OCI-M2 (cell line): Measurements from ENCODE around the gene USF3.

ENCODE experiments used
- DNase-seq: peaks from one replicate; lab custom pipeline; 2025; ENCODE audit not compliant: unreplicated experiment; lab: John Stamatoyannopoulos, UW

Gene USF3, protein sequence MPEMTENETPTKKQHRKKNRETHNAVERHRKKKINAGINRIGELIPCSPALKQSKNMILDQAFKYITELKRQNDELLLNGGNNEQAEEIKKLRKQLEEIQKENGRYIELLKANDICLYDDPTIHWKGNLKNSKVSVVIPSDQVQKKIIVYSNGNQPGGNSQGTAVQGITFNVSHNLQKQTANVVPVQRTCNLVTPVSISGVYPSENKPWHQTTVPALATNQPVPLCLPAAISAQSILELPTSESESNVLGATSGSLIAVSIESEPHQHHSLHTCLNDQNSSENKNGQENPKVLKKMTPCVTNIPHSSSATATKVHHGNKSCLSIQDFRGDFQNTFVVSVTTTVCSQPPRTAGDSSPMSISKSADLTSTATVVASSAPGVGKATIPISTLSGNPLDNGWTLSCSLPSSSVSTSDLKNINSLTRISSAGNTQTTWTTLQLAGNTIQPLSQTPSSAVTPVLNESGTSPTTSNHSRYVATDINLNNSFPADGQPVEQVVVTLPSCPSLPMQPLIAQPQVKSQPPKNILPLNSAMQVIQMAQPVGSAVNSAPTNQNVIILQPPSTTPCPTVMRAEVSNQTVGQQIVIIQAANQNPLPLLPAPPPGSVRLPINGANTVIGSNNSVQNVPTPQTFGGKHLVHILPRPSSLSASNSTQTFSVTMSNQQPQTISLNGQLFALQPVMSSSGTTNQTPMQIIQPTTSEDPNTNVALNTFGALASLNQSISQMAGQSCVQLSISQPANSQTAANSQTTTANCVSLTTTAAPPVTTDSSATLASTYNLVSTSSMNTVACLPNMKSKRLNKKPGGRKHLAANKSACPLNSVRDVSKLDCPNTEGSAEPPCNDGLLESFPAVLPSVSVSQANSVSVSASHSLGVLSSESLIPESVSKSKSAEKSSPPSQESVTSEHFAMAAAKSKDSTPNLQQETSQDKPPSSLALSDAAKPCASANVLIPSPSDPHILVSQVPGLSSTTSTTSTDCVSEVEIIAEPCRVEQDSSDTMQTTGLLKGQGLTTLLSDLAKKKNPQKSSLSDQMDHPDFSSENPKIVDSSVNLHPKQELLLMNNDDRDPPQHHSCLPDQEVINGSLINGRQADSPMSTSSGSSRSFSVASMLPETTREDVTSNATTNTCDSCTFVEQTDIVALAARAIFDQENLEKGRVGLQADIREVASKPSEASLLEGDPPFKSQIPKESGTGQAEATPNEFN (N-terminal part only)

GRCh38 chr3:113695786-113696645 lies at the start of gene USF3:
Gene USF3, minus strand, starts transcription at chr3:113696642. Its CDS starts 21,764 bp downstream, at chr3:113674878.
- no peak for DNase-seq

- DNase-seq, result peak; percentile 26
Measured at GRCh38 chr3:113745756-113746547, 49.5 kb upstream of the USF3 start, which contains the start of gene NAA50. Gene NAA50, minus strand, starts transcription at chr3:113746249. Its CDS starts 300 bp downstream, at chr3:113745949.

GRCh38 chr3:113744941-113745755 lies 48.7 kb upstream of the USF3 start:
- DNase-seq, result peak; percentile 24

DNA sequence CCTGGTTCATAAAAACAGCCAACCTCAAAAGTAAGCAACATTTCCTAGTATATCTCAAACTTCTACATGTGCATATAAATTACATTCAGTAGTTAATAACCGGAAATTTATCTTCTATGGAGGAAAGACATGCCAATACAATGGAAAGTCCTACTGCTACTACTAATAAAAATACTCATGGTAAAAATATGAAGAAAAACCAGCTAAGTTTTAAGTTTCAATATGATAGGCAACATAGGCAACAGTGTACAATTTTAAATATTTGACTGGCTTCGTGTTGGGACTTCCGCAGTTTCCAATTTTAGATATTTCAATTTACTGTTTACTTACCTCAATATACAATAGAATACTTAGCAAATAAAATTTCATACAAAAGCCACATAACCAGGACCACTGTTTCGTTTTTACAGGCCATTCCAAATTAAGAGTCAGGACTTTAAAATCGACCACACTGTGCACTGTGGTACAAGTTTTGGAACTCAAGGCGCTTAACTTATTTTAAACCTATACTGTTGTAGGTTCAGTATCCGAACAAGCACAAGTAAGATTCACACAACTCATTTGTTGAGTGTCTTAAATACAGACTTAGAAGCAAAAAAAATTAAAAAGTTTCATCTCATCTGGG lies 46.7 kb upstream of the USF3 start:
- DNase-seq, result no peak

- DNase-seq, result no peak
Measured at GRCh38 chr3:113741620-113742019, 45.2 kb upstream of the USF3 start.

GRCh38 chr3:113741086-113741485 lies 44.6 kb upstream of the USF3 start:
- DNase-seq, result no peak

GRCh38 chr3:113736548-113737089 lies 40.2 kb upstream of the USF3 start:
- DNase-seq, result no peak

- DNase-seq, result no peak
Measured at GRCh38 chr3:113731694-113732093, 35.3 kb upstream of the USF3 start.

GRCh38 chr3:113730550-113730949 lies 34.1 kb upstream of the USF3 start:
- DNase-seq, result no peak

DNA sequence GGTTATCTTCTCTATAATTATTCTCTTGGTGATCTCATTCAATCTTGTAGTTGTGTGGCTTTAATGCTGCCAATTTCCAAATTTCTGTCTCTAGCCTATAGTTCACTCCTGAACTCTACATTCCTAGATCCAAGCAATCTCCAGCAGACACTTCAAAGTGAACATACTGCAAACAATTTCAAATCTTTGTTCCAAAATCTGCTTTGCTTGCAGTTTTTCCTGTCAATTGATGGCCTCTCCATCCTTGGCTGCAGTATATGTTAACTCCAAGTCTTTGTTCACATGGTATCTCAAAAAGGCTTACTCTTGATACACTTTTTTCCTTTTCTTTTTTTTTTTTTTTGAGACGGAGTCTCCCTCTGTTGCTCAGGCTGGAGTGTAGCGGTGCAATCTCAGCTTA lies 32.2 kb upstream of the USF3 start:
- no peak for DNase-seq

DNA sequence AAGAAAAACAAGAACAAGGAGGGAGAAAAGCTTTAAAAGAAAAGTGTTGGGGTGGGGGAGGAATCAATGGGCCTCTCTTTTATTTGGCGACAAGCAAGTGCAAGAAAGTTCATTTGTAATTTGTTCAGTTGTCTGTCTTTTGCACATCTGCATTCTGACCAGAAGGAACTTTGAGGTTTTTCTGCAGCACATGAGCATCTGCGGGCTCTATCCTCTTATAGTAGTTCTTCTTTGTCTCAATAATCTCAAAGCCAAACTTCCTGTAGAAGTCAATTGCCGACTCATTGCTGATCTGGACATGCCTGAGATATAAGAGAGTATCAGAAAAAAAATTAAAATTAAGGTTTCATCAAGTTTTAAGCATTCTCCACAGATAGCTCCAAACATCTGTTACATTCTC lies 25.2 kb upstream of the USF3 start:
- DNase-seq, result no peak

GRCh38 chr3:113719758-113720157 lies 23.3 kb upstream of the USF3 start:
- DNase-seq, result no peak

GRCh38 chr3:113719294-113719693 lies 22.9 kb upstream of the USF3 start:
- no peak for DNase-seq

DNA sequence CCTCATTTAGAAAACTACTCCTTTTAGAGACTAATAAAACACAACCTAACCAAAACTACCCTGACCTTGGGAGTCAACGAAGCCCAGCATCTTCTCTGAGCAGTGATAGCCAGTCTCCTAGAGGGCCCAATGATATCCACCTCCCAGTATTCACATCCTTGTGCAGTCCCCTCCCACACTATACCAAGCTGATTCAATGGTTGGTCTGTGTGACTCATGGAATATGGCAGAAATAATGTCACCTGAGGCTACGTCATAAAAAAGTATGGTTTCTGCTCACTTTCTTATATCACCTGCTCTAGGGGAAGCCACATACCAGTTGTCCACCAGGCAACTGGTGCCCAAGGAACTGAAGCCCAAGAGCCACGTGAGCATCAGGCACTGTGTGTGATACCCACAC lies 21.4 kb upstream of the USF3 start:
- no peak for DNase-seq

- no peak for DNase-seq
Measured at GRCh38 chr3:113717308-113717707, 20.9 kb upstream of the USF3 start.

- DNase-seq, result no peak
Measured at GRCh38 chr3:113714702-113715101, 18.3 kb upstream of the USF3 start.

DNA sequence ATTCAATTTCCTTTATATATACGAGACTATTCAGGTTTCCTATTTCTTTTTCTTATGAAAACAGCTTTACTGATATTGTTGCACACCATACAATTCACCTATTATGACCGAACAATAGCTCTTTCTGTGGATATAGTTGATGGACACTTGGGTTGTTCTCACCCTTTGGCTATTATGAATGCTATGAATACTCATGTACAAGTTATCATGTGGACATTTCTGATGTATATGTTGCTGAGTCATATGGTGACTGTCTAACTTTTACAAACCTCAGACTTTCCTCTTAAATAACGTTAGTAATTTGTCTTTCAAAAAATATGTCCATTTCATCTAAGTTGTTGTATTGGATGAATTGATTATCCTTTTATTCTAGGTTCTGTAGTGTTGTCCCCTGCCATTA lies 15.7 kb upstream of the USF3 start:
- no peak for DNase-seq

DNA sequence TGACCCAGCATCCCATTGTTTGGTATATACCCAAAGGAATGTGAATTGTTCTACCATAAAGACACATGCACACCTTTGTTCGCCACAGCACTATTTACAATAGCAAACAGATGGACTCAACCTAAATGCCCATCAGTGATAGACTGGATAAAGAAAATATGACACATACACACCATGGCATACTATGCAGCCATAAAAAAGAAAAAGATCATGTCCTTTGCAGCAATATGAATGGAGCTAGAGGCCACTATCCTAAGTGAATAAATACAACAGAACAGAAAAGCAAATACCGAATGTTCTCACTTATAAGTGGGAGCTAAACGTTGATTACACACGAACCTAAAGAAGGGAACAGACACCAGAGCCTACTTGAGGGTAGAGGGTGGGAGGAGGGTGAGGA lies 11.4 kb upstream of the USF3 start:
- DNase-seq, result no peak
